ENCODE data around the gene TCOF1.

TCOF1 gene

DNA sequence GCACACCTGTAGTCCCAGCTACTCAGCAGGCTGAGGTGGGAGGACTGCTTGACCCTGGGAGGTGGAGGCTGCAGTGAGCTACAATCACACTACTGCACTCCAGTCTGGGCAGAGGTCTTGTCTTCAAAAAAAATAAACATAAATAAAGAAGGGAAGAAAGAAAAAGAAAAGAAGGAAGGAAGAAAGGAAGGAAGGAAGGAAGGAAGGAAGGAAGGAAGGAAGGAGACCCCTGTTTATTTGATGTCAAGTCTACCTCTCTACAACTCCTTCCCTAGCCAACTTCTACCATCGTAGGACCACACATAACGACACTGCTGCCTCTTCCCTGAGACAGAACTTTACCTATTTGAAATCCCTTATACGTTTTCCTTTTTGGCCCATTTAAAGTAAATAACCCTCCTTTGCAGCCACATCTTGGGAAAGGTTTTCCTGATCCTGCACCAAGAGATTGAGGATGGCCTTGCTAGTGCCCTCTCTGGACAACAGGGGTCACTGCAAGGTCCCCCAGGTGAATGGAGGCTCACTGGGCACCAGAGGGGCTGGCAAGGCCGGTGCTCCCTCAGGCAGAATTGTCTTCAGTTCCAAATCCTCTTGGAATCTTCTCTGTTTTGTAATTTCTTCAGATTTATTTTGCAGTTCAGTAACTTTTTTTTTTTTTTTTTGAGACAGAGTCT, 81.5 kb downstream of the TCOF1 start:
- no peak for DNase-seq

DNA sequence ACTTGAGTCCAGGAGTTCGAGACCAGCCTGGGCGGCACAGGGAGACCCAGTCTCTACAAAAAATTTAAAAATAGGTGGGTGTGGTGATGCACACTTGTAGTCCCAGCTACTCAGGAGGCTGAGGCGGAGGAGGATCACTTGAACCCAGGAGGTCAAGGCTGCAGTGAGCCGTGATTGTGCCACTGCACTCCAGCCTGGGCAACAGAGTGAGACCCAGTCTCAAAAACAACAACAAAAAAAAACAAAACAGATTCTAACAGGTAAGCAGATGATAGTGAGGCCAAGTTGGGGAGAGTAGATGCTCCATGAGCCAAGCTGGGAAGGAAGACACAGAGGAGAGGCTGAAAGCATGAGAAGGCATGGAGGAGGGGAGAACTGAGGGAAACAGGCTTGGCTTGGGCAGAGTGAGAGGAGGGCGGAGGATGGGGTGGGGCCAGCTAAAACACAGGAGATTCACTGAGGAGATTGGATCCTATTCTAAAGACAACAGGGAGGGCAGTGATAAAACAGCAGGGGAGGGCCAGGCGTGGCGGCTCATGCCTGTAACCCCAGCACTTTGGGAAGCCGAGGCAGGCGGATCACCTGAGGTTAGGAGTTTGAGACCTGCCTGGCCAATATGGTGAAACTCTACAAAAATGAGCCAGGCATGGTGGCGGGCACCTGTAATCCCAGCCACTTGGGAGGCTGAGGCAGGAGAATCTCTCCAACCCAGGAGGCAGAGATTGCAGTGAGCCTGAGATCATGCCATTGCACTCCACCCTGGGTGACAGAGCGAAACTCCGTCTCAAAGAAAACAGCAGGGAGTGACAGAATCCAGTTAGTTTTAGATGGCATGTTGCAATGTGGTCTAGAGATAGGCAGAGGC, 83.7 kb downstream of the TCOF1 start:
- DNase-seq, result no peak

DNA sequence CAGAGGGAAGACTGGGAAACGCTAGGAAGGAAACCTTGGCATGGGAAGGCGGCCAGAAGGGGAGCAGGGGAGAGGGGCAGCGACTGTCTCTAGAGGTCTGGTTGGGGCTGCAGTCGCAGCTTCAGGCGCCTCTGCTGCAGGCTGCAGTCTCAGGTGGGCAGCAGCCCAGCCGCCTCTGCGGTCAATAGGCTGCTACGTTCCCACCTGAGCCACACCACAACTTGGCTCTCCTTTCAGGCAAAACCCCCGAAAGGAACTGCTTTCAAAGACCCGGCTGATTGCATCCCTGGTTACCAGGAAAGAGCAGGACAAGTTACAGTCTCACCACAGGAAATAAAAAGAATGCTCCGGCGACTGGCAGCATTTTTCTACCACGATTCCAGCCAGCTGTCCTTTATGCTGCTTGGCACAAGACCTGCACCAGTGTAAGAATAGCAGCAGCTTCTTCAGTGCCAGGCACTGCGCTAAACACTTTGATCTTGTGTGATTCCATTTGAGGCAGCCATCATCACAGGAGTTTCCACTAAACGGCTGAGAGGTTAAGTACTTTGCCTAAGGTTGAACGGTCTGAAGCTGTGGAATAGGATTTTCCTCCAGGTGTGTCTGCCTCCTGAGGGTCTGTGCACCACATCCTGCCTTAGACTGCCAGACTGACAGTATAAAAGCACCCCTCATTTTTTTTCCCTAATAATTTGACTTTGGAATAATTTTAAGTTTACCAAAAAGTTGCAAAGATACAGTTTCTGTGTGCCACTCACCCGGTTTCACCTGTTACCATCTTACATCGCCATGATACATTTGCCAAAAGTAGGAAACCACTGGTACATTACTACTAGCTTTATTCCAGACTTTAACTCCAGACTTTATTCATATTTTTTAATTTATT, 84.6 kb downstream of the TCOF1 start:
- no peak for DNase-seq

DNA sequence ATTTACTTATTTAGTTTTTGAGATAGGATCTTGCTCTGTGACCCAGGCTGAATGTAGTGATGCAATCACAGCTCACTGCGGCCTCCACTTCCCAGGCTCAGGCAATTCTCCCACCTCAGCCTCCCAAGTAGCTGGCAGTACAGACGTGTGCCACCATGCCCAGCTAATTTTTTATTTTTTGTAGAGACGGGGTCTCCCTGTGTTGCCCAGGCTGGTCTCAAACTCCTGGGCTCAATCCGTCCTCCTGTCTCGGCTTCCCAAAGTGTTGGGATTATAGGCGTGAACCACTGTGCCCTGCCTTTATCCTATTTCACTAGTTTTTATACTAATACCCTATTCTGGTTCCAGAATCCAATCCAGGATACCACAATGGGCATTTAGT, 85.2 kb downstream of the TCOF1 start:
- DNase-seq, result no peak

DNA sequence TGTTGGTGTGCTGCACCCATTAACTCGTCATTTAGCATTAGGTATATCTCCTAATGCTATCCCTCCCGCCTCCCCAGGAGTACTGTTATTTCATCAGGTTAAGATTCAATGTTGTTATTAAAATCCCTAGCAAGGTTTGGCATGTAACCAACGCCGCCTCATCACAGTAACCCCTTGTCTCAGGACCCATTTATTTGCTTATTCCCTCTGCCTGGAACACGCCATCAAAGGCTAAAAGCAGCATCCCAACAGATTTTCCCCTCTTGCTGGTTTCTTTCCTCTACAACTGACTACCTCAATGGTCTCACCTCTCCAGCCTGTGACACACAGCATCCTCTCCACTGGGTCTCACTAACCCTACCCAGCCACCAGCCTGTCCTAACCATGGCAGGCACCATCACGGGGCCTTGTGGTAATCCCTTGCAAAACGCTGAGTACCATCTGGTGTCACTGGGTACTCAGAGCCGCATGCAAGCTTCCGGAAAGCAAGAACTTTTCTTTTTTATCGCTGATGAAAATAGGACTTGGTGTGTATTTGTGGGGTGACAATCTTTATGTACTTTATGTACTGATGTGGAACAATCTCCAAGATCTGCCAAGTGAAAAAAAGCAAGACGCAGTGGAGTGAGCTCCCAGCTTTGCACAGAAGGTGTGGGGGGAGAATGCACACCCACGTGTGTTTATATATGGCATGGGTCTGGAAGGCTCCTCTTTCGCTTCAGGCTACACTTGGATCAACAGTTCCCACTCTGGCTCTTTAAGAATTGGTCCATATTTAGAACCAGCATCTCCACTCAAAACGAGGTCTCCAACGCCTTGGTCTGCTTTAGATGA, 86.0 kb downstream of the TCOF1 start:
- DNase-seq, result no peak

DNA sequence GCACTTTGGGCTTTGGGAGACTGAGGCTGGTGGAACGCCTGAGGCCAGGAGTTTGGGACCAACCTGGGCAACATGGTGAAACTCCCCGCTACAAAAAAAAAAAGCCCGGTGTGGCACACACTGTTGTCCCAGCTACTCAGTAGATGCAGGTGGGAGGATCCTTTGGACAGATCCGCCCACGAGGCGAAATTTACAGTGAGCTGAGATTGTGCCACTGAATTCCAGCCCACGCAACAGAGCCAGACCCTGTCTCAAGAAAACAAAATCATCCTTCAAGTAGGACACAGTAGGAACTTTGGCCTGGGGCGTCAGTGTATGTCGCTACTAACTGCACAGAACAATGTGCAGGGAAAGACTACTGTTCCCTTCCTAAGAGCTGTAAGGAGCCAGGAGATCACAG, 87.3 kb downstream of the TCOF1 start:
- DNase-seq, result no peak

DNA sequence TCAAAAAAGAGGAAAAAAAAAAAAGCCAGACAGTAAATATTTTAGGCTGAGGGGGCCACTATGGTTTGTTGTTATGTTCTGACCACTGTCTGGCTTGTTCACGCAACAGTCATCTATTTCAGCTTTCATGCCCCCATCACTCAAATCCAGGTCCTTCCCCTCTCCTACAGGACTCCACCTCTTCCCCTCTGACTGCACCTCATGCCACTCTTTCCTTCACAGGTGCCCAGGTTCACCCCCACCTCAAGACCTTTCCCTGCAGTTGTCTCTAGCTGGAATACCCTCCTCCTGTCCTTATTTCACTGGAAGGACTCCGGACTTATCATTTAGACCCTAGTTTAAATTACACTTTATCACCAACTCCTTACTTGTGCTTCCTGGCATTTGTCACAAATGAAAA, 88.6 kb downstream of the TCOF1 start:
- DNase-seq, result no peak

DNA sequence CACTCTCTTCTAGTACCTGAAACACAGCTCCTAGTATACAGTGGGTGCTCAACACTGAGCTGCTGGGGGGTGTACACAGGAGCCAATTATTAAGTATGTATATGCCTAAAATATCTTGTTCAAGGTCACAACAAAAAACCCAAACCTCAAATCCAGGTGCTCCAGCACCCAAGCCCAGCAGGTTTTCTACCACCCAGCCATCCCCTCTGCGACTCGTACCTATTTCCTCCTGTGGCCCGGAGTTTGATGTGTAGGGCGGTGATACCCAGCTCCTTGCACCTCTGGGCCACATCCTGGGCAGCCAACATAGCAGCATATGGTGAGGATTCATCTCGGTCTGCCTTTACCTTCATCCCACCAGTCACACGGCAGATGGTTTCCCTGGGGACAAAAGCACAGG, 89.1 kb downstream of the TCOF1 start:
- no peak for DNase-seq

DNA sequence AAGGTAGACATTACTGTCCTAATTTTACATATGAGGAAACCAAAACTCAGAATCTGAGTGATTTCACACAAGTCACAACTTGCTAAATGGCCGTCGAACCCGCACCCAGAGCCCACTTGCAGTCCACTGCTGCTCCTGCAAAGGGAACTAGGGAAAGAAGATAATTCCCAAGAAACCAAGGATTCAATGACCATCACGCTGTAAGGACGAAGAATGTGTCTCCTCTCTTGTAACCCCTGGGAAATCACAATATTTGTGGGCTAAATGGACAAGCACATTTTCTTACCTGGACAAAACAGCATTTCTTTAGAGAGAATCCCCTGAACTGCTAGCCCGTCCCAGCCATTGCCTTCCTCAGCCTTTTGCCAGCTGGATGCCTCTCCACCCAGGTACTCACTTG, 89.7 kb downstream of the TCOF1 start:
- DNase-seq, result no peak

DNA sequence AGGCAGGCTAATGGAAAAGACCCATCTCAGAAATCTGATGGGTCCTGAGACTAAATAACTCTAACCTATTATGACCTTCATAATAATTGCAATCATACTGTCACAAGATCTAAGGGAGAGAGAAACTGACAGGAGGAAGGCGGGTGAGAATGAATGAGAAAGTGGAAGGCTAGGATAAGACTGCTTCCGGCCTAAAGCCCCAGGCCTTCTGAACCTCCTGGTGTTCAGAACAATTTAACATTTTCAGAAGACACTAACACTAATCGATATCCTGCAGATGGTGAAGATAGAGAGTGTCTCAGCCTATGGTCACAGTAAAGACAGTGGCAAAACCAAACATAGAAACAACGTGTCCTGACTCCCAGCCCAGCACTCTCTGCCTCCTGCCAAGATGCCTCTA, 90.8 kb downstream of the TCOF1 start:
- DNase-seq, result no peak

DNA sequence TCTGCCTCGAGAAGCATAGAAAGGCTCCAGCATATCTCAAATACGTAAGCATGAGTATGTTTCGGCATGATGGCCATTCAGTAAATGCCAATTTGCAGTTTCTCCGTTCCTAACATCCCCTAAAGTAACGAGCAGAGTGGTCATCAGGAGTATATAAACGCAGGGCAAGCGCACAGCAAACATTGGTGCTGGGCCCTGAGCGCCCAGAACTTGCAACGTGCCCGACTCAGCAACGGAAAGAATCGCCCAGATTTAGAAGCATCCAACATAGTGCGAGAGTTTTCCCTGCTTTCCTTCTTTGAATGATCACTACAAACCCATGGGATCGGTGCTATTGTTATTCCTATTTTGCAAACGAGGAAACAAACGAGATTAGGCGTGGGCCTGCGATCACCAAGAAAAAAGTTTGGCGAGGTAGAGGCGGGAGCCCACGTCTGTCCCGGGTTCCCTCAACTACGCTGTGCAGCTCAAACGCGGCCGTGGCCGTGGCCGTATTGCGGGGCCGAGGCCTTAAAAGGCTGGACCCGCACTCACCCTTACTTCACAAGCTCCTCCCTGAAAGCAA, 91.5 kb downstream of the TCOF1 start:
- DNase-seq, result no peak

Data from NCI-H2081 treated with DMSO at 0.1 percent for 48 hours (cell line).